ENCODE data around the gene LAMC1.

DNA sequence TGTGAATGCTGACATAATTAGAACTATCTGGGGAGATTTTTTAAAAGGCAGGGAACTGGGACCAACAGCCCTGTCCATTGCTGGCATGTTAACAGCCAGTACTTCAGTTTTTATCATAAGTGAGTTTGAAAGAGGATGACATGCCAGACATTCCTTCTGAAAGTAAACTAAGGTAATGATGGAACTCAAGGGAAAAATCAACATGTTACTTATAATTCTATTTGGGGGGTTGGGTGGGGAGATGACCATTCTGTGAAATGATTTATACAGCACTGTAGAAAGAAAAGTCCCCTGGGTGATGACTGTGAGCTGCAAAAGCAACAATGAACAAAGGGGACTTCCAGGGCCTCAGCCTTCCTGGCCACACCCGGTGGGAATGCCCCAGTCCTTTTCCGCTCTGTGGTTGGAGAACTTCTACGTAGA lies 157.4 kb downstream of the LAMC1 start:
- no peak for TF ChIP-seq EZH2 (IDR thresholded peaks at IDR 0.05; ENCODE audit: insufficient read depth, poor library complexity, severe bottlenecking)
- 0 out of 2 replicates have a peak, but pooled peaks have one; percentile 59 for TF ChIP-seq EZH2phosphoT487 (IDR thresholded peaks at IDR 0.05; ENCODE audit: insufficient read depth, low read depth)
